ENCODE measurements around the gene MAML2. TPM values are rescaled to one million over a fixed set of nuclear protein-coding genes. Genes with fewer than 3 reads are reported as not detected.

The MAML2 gene
- total and polyA plus RNA-seq, 7 donors, result 2.8 to 20.7 (median 11.8) TPM

DNA sequence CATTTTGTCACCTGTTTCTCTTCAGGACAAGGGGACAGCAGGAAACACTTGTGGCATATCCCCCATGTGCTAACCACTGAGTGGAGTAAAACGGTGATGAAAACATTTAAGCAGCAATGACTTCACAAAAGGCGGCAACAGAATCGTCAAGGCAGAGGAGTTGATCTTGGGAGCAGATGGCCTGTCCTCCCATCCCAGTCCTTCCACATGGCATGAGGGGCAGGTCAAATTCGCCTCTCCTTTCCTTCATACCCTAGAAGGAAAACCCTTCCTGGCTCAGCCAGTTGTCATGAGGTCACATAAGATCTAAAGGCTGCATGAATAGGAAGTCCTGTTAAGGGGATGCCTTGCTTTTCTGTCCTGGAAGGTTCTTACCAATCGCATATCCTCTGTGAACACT lies 169.1 kb downstream of the MAML2 start:
- DNase-seq, result no peak
- Histone ChIP-seq H3K27me3 (no peaks in the 10 kb centered on the region), H3K9me3 (no peaks in the 10 kb centered on the region), H3K27ac (no peak overlapping the region), H3K4me1 (peaks cover 0 to 5% (median 0%) of the 10 kb centered on the region in 4 donors), H3K4me3 (no peak overlapping the region), H3K36me3 (no peaks in the 10 kb centered on the region)
- intact Hi-C loops (cut with DNase I), result no loop called here
- no peak for TF ChIP-seq CTCF (IDR thresholded peaks at IDR 0.05)
- TF ChIP-seq POLR2AphosphoS5 (IDR thresholded peaks at IDR 0.05), result no peak
- no peak for TF ChIP-seq POLR2A (IDR thresholded peaks at IDR 0.05)
- no peak for TF ChIP-seq EP300 (IDR thresholded peaks at IDR 0.05)
- WGBS, 2 donors, result 95 to 96% methylated on average over 5 of the region's 5 CpGs

GRCh38 chr11:96173422-96173821 lies 169.6 kb downstream of the MAML2 start:
- no peak overlapping the region for H3K4me3 ChIP-seq
- no peaks in the 10 kb centered on the region for H3K27me3 ChIP-seq
- intact Hi-C loops (cut with DNase I), result no loop called here
- H3K4me1 ChIP-seq, result peaks cover 0 to 9% (median 1%) of the 10 kb centered on the region in 4 donors
- DNase-seq, result no peak
- H3K36me3 ChIP-seq, result no peaks in the 10 kb centered on the region
- TF ChIP-seq POLR2AphosphoS5 (IDR thresholded peaks at IDR 0.05) (no peak), CTCF (IDR thresholded peaks at IDR 0.05) (no peak), POLR2A (IDR thresholded peaks at IDR 0.05) (no peak), EP300 (IDR thresholded peaks at IDR 0.05) (no peak)
- no peaks in the 10 kb centered on the region for H3K9me3 ChIP-seq
- WGBS, 2 donors, result 81 to 93% methylated on average over 7 of the region's 7 CpGs
- no peak overlapping the region for H3K27ac ChIP-seq

DNA sequence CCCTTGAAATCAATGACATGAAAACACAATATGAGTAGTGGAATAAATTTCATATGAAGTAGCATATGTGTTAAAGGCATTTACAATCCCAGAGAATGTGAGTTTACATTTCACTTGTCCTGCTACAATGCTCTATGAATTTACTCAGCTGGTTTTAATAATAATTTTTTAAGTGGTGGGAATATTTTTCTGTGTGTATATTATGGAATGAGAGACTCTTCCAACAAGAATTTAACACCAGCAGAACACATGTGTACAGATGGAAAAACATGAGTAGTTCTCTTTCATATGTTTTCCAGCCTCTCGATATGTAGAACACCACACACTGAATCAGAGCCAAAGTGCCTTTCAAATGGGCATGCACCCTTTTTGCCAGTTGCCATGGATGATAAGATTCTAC lies 170.4 kb downstream of the MAML2 start:
- DNase-seq, result no peak
- TF ChIP-seq CTCF (IDR thresholded peaks at IDR 0.05), result no peak
- TF ChIP-seq EP300 (IDR thresholded peaks at IDR 0.05), result no peak
- TF ChIP-seq POLR2A (IDR thresholded peaks at IDR 0.05), result no peak
- TF ChIP-seq POLR2AphosphoS5 (IDR thresholded peaks at IDR 0.05), result no peak
- 90 to 94% methylated on average over 1 of the region's 1 CpG for WGBS, 2 donors
- intact Hi-C loops (cut with DNase I), result no loop called here
- Histone ChIP-seq H3K9me3 (no peaks in the 10 kb centered on the region), H3K27me3 (no peaks in the 10 kb centered on the region), H3K4me3 (no peak overlapping the region), H3K36me3 (no peaks in the 10 kb centered on the region), H3K4me1 (peaks cover 0 to 15% (median 3%) of the 10 kb centered on the region in 4 donors), H3K27ac (no peak overlapping the region)

- no peaks in the 10 kb centered on the region for H3K9me3 ChIP-seq
- no peaks in the 10 kb centered on the region for H3K36me3 ChIP-seq
- H3K27ac ChIP-seq, result peak overlapping the region in 3 of 4 donors; percentile 25 to 48 (median 30)
- H3K27me3 ChIP-seq, result no peaks in the 10 kb centered on the region
- no peak overlapping the region for H3K4me3 ChIP-seq
- peaks cover 0 to 19% (median 3%) of the 10 kb centered on the region in 4 donors for H3K4me1 ChIP-seq
- DNase-seq, result no peak
- 80 to 83% methylated on average over 3 of the region's 3 CpGs for WGBS, 2 donors
- TF ChIP-seq EP300 (IDR thresholded peaks at IDR 0.05) (no peak), POLR2A (IDR thresholded peaks at IDR 0.05) (no peak), CTCF (IDR thresholded peaks at IDR 0.05) (no peak), POLR2AphosphoS5 (IDR thresholded peaks at IDR 0.05) (no peak)
- intact Hi-C loops (cut with DNase I), result no loop called here
Observed at GRCh38 chr11:96169250-96169649, 173.7 kb downstream of the MAML2 start.

DNA sequence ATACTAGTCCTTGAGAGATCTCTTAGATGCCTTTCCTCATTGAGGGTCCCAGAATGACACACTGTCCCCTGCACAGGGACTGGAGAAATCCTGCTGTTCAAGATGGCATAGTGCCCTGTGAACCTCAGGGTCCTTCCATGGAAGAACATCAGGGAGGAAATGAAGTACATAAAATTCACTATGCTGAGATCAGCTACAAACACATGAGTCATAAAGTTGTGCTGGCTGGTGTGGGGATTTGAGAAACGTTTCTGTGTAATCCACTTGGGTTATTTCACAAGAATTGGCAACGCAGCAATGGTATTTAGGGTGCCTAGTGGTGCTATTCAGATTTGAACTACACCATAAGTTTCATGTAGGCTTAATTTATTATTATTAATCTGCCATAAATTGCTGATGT lies 174.4 kb downstream of the MAML2 start:
- Histone ChIP-seq H3K27me3 (no peaks in the 10 kb centered on the region), H3K9me3 (no peaks in the 10 kb centered on the region), H3K4me3 (no peak overlapping the region), H3K4me1 (peaks cover 0 to 19% (median 3%) of the 10 kb centered on the region in 4 donors), H3K36me3 (no peaks in the 10 kb centered on the region), H3K27ac (peak overlapping the region in 3 of 4 donors; percentile 25 to 48 (median 30))
- intact Hi-C loops (cut with DNase I), result no loop called here
- TF ChIP-seq POLR2A (IDR thresholded peaks at IDR 0.05) (no peak), POLR2AphosphoS5 (IDR thresholded peaks at IDR 0.05) (peak in 2 of 4 donors; percentile 29 to 50), EP300 (IDR thresholded peaks at IDR 0.05) (peak in 1 of 4 donors; percentile 22)
- WGBS, 2 donors, result 22 to 39% methylated on average over 2 of the region's 2 CpGs
- DNase-seq, result peak; percentile 82
